Astrocyte (in vitro differentiated cells and primary cell): ENCODE results near the gene TRAPPC3L. TPM values are rescaled to one million over a fixed set of nuclear protein-coding genes. Genes with fewer than 3 reads are reported as not detected.

ENCODE experiments used
- DNase-seq: peaks from one replicate; pipeline ENCODE4 v3.0.0-alpha.2; 2010; ENCODE audit warnings: low read depth
- FAIRE-seq: peaks from 2 replicates; lab custom pipeline; 2011; peaks lifted over from hg19 to GRCh38; lab: Jason Lieb, UNC
- H2AFZ ChIP-seq: 2 replicates; pipeline ENCODE4 v1.6.0; 2012; ENCODE audit warnings: low read depth, low read length, inconsistent platforms
- H3K27ac ChIP-seq: 2 replicates; pipeline ENCODE4 v1.5.1; 2011; ENCODE audit warnings: low read depth, low read length, inconsistent platforms
- H3K27me3 ChIP-seq: 2 replicates; pipeline ENCODE4 v1.6.0; 2011; ENCODE audit warnings: low read length, inconsistent platforms; ENCODE audit not compliant: insufficient read depth
- H3K36me3 ChIP-seq: 2 replicates; pipeline ENCODE4 v1.5.1; 2011; ENCODE audit warnings: low read length, inconsistent platforms; ENCODE audit not compliant: insufficient read depth
- H3K4me1 ChIP-seq: 2 replicates; pipeline ENCODE4 v1.5.1; 2011; ENCODE audit warnings: low read length, inconsistent platforms; ENCODE audit not compliant: insufficient read depth
- H3K4me2 ChIP-seq: 2 replicates; pipeline ENCODE4 v1.6.0; 2012; ENCODE audit warnings: low read length, inconsistent platforms
- H3K4me3 ChIP-seq: 2 replicates; pipeline ENCODE4 v1.5.1; 2011; ENCODE audit warnings: low read depth, mild to moderate bottlenecking, low read length, inconsistent platforms; ENCODE audit not compliant: insufficient read depth
- H3K79me2 ChIP-seq: 2 replicates; pipeline ENCODE4 v1.6.0; 2012; ENCODE audit warnings: mild to moderate bottlenecking, low read length, inconsistent platforms; ENCODE audit not compliant: insufficient read depth
- H3K9ac ChIP-seq: 2 replicates; pipeline ENCODE4 v1.6.0; 2012; ENCODE audit warnings: mild to moderate bottlenecking, low read length, inconsistent platforms
- H3K9me3 ChIP-seq: 2 replicates; pipeline ENCODE4 v1.5.1; 2012; ENCODE audit warnings: low read depth, mild to moderate bottlenecking, low read length, inconsistent platforms; ENCODE audit not compliant: insufficient read depth
- H4K20me1 ChIP-seq: 2 replicates; pipeline ENCODE4 v1.6.0; 2012; ENCODE audit warnings: low read length, inconsistent platforms; ENCODE audit not compliant: insufficient read depth
- H3K27ac Mint-ChIP-seq: one replicate; pipeline ENCODE4 v1.8.0; 2021; ENCODE audit warnings: mild to moderate bottlenecking, mixed read lengths; ENCODE audit not compliant: unreplicated experiment
- H3K27me3 Mint-ChIP-seq: one replicate; pipeline ENCODE4 v1.8.0; 2021; ENCODE audit warnings: low read depth, mixed read lengths; ENCODE audit not compliant: unreplicated experiment
- H3K36me3 Mint-ChIP-seq: one replicate; pipeline ENCODE4 v1.8.0; 2021; ENCODE audit warnings: low read depth, mixed read lengths; ENCODE audit not compliant: unreplicated experiment
- H3K4me1 Mint-ChIP-seq: one replicate; pipeline ENCODE4 v1.8.0; 2021; ENCODE audit warnings: low read depth, mixed read lengths; ENCODE audit not compliant: unreplicated experiment
- H3K4me3 Mint-ChIP-seq: one replicate; pipeline ENCODE4 v1.8.0; 2021; ENCODE audit warnings: mild to moderate bottlenecking, moderate library complexity, mixed read lengths; ENCODE audit not compliant: unreplicated experiment
- H3K9me3 Mint-ChIP-seq: one replicate; pipeline ENCODE4 v1.8.0; 2021; ENCODE audit warnings: mild to moderate bottlenecking, mixed read lengths; ENCODE audit not compliant: unreplicated experiment
- CTCF ChIP-seq: IDR thresholded peaks from 2 replicates; pipeline ENCODE4 v1.5.1; 2011; ENCODE audit warnings: low read depth, mild to moderate bottlenecking, inconsistent platforms, low read length, moderate library complexity; ENCODE audit not compliant: insufficient read depth
- EZH2 ChIP-seq: IDR thresholded peaks from 2 replicates; pipeline ENCODE4 v1.6.1; 2012; ENCODE audit warnings: mild to moderate bottlenecking, low read length, inconsistent platforms; ENCODE audit not compliant: insufficient read depth
- total RNA-seq: library from RNA; stranded (reverse); gene quantifications from 2 replicates; pipeline ENCODE4 v1.2.1, GENCODE V29; 2021

TRAPPC3L gene
- total RNA-seq, 1 donor from 2014 or later = not detected

DNA sequence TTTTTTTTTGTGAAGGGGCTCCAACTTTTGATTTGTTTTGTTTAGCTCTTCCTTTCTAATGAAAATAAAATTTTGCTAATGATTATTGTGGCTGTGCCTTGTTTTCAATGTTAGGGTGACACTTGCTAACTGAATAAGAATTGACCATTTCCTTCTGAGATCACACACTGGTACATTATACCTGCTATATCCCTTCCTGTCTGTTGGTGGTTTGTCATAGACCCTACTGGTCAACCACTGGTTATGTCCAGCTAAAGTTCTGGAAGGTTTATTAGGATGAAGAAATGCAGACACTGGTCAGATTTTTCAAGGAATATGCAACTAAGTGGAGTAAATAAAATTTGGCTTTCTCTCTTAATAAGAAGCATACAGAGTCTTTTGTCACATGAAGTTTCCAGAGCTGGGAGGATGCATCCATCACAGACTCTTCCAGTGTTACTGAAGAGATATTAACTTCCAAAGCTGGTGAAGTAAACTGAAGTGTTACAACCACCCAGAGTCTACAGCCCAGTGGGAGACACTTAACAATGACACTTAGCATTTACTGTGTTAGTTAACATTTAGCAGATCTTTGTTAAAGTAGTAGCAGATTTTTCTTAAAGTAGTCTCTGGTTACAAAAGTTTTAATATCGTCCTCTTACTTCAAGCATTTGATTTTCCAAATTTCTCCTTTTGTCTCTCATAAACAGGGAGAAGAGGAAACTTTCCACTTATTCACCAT is 53.7 kb downstream of the TRAPPC3L start:
- Mint-ChIP-seq H3K4me3 (no peak overlapping the region), H3K36me3 (no peaks in the 10 kb centered on the region), H3K27ac (no peak overlapping the region), H3K4me1 (no peaks in the 10 kb centered on the region), H3K9me3 (peaks cover 4% of the 10 kb centered on the region), H3K27me3 (no peaks in the 10 kb centered on the region)
- Histone ChIP-seq H3K9ac (no peak overlapping the region), H3K4me3 (no peak overlapping the region), H3K27ac (no peak overlapping the region), H3K27me3 (no peaks in the 10 kb centered on the region), H3K9me3 (no peaks in the 10 kb centered on the region), H2AFZ (no peak overlapping the region), H3K79me2 (no peaks in the 10 kb centered on the region), H3K4me1 (no peaks in the 10 kb centered on the region), H3K36me3 (no peaks in the 10 kb centered on the region), H3K4me2 (no peak overlapping the region), H4K20me1 (no peaks in the 10 kb centered on the region)
- no peak for TF ChIP-seq CTCF
- no peak for TF ChIP-seq EZH2
- no peak for DNase-seq
- FAIRE-seq = peak; percentile 17

GRCh38 chr6:116485559-116486184 is 59.8 kb downstream of the TRAPPC3L start:
- Histone ChIP-seq H3K9ac (no peak overlapping the region), H3K4me1 (no peaks in the 10 kb centered on the region), H3K4me3 (no peak overlapping the region), H3K27ac (no peak overlapping the region), H4K20me1 (no peaks in the 10 kb centered on the region), H3K79me2 (no peaks in the 10 kb centered on the region), H2AFZ (no peak overlapping the region), H3K4me2 (no peak overlapping the region), H3K9me3 (no peaks in the 10 kb centered on the region), H3K27me3 (peaks cover 4% of the 10 kb centered on the region), H3K36me3 (no peaks in the 10 kb centered on the region)
- H3K27me3 Mint-ChIP-seq = peaks cover 15% of the 10 kb centered on the region
- H3K4me1 Mint-ChIP-seq = no peaks in the 10 kb centered on the region
- no peak for TF ChIP-seq EZH2
- no peak for TF ChIP-seq CTCF
- no peak for FAIRE-seq
- DNase-seq = no peak
- no peak overlapping the region for H3K4me3 Mint-ChIP-seq
- H3K36me3 Mint-ChIP-seq = no peaks in the 10 kb centered on the region
- H3K27ac Mint-ChIP-seq = no peak overlapping the region
- H3K9me3 Mint-ChIP-seq = peaks cover 4% of the 10 kb centered on the region

- Histone ChIP-seq H4K20me1 (no peaks in the 10 kb centered on the region), H3K9ac (no peak overlapping the region), H3K79me2 (no peaks in the 10 kb centered on the region), H3K4me1 (no peaks in the 10 kb centered on the region), H3K27me3 (peaks cover 4% of the 10 kb centered on the region), H3K27ac (no peak overlapping the region), H3K4me3 (no peak overlapping the region), H3K9me3 (no peaks in the 10 kb centered on the region), H2AFZ (no peak overlapping the region), H3K36me3 (no peaks in the 10 kb centered on the region), H3K4me2 (no peak overlapping the region)
- Mint-ChIP-seq H3K36me3 (no peaks in the 10 kb centered on the region), H3K27me3 (peaks cover 15% of the 10 kb centered on the region), H3K4me1 (no peaks in the 10 kb centered on the region), H3K9me3 (no peaks in the 10 kb centered on the region), H3K27ac (no peak overlapping the region), H3K4me3 (no peak overlapping the region)
- FAIRE-seq = no peak
- TF ChIP-seq EZH2 = no peak
- no peak for TF ChIP-seq CTCF
- no peak for DNase-seq
Observed at GRCh38 chr6:116483616-116484015, 61.9 kb downstream of the TRAPPC3L start.
